Neural cell (in vitro differentiated cells): ENCODE results near the gene PBXIP1. TPM values are rescaled to one million over a fixed set of nuclear protein-coding genes. Genes with fewer than 3 reads are reported as not detected.

Source experiments
- H2AFZ ChIP-seq: fragments of 200-600, 300-800 bp; sonication (generic), shearing (Covaris generic); 2 replicates; pipeline ENCODE4 v1.6.0; 2014; ENCODE audit warnings: low read depth, mild to moderate bottlenecking, antibody characterized with exemption, low read length, moderate library complexity
- H3F3A ChIP-seq: fragments of 200-600 bp; shearing (Covaris generic); 2 replicates; pipeline ENCODE4 v1.6.1; 2016; ENCODE audit warnings: mild to moderate bottlenecking, moderate library complexity, mixed read lengths, antibody characterized with exemption, low read length; ENCODE audit not compliant: insufficient read depth, poor library complexity, severe bottlenecking
- H3K27ac ChIP-seq: fragments of 200-600, 300-800 bp; sonication (generic), shearing (Covaris generic); 2 replicates; pipeline ENCODE4 v1.5.1; 2014; ENCODE audit warnings: mild to moderate bottlenecking, low read length, moderate library complexity
- H3K27me3 ChIP-seq: fragments of 300-800, 200-600 bp; sonication (generic), shearing (Covaris generic); 2 replicates; pipeline ENCODE4 v1.6.0; 2014; ENCODE audit warnings: mild to moderate bottlenecking, low read depth, low read length, moderate library complexity; ENCODE audit not compliant: insufficient read depth
- H3K36me3 ChIP-seq: fragments of 300-800, 200-600 bp; sonication (generic), shearing (Covaris generic); 2 replicates; pipeline ENCODE4 v1.5.1; 2014; ENCODE audit warnings: mild to moderate bottlenecking, antibody characterized with exemption, low read length, moderate library complexity; ENCODE audit not compliant: insufficient read depth
- H3K4me2 ChIP-seq: fragments of 300-800, 200-600 bp; sonication (generic), shearing (Covaris generic); 2 replicates; pipeline ENCODE4 v1.6.0; 2014; ENCODE audit warnings: mild to moderate bottlenecking, low read length
- H3K4me3 ChIP-seq: fragments of 300-800, 200-600 bp; sonication (generic), shearing (Covaris generic); 2 replicates; pipeline ENCODE4 v1.5.1; 2014; ENCODE audit warnings: mild to moderate bottlenecking, low read length, moderate library complexity
- H3K79me2 ChIP-seq: fragments of 200-600 bp; shearing (Covaris generic); replicated peaks from 2 replicates; pipeline ENCODE4 v1.6.0; 2014; ENCODE audit warnings: mild to moderate bottlenecking, low read length, moderate library complexity; ENCODE audit not compliant: insufficient read depth
- H3K9ac ChIP-seq: fragments of 300-800, 200-600 bp; sonication (generic), shearing (Covaris generic); 2 replicates; pipeline ENCODE4 v1.6.1; 2016; ENCODE audit warnings: mild to moderate bottlenecking, low read length, mixed read lengths
- H3K9me2 ChIP-seq: fragments of 200-600 bp; shearing (Covaris generic); 2 replicates; pipeline ENCODE4 v1.6.1; 2016; ENCODE audit warnings: mild to moderate bottlenecking, low read length, mixed read lengths; ENCODE audit not compliant: insufficient read depth
- H3K9me3 ChIP-seq: fragments of 200-600, 300-800 bp; sonication (generic), shearing (Covaris generic); 2 replicates; pipeline ENCODE4 v1.6.1; 2016; ENCODE audit warnings: mild to moderate bottlenecking, mixed run types, low read length, moderate library complexity, mixed read lengths
- H4K20me1 ChIP-seq: fragments of 200-600 bp; shearing (Covaris generic); 2 replicates; pipeline ENCODE4 v1.6.1; 2016; ENCODE audit warnings: mild to moderate bottlenecking, mixed run types; ENCODE audit not compliant: insufficient read depth
- EP300 ChIP-seq: fragments of 450-650 bp; conservative IDR thresholded peaks from 2 replicates; pipeline ENCODE4 v1.6.1; 2014; ENCODE audit warnings: antibody characterized with exemption, mild to moderate bottlenecking, moderate library complexity; ENCODE audit not compliant: poor library complexity, severe bottlenecking
- EZH2 ChIP-seq: fragments of 200-600, 300-800 bp; shearing (Covaris generic), sonication (generic); IDR thresholded peaks from 2 replicates; pipeline ENCODE4 v1.6.1; 2014; ENCODE audit warnings: antibody characterized with exemption, low read length, borderline replicate concordance, mild to moderate bottlenecking; ENCODE audit not compliant: insufficient read depth, poor library complexity, severe bottlenecking
- MXI1 ChIP-seq: fragments of 450-650 bp; conservative IDR thresholded peaks from 2 replicates; pipeline ENCODE4 v1.6.1; 2014; ENCODE audit warnings: antibody characterized with exemption, mild to moderate bottlenecking; ENCODE audit not compliant: poor library complexity, severe bottlenecking
- RAD21 ChIP-seq: fragments of 450-650 bp; conservative IDR thresholded peaks from 2 replicates; pipeline ENCODE4 v1.6.1; 2014; ENCODE audit warnings: antibody characterized with exemption, mild to moderate bottlenecking, moderate library complexity
- REST ChIP-seq: IDR thresholded peaks from 2 replicates; pipeline ENCODE4 v1.6.1; 2012; ENCODE audit warnings: borderline replicate concordance
- SMC3 ChIP-seq: fragments of 450-650 bp; conservative IDR thresholded peaks from 2 replicates; pipeline ENCODE4 v1.6.1; 2014; ENCODE audit warnings: antibody characterized with exemption, mild to moderate bottlenecking, moderate library complexity; ENCODE audit not compliant: poor library complexity
- polyA plus RNA-seq: library from polyadenylated mRNA; depleted of rRNA; stranded (reverse); fragments of >200 nt; gene quantifications from 2 replicates; pipeline ENCODE4 v1.2.3, GENCODE V29; 2014
- TF ChIP-seq, protein P1 (sequence below): fragments of 450-650 bp; IDR thresholded peaks from 2 replicates; pipeline ENCODE4 v1.5.1; 2014; ENCODE audit warnings: antibody characterized with exemption, mild to moderate bottlenecking, moderate library complexity; ENCODE audit not compliant: poor library complexity, severe bottlenecking

Gene PBXIP1
- polyA plus RNA-seq, 1 donor from 2014 or later = 5.4 TPM

DNA sequence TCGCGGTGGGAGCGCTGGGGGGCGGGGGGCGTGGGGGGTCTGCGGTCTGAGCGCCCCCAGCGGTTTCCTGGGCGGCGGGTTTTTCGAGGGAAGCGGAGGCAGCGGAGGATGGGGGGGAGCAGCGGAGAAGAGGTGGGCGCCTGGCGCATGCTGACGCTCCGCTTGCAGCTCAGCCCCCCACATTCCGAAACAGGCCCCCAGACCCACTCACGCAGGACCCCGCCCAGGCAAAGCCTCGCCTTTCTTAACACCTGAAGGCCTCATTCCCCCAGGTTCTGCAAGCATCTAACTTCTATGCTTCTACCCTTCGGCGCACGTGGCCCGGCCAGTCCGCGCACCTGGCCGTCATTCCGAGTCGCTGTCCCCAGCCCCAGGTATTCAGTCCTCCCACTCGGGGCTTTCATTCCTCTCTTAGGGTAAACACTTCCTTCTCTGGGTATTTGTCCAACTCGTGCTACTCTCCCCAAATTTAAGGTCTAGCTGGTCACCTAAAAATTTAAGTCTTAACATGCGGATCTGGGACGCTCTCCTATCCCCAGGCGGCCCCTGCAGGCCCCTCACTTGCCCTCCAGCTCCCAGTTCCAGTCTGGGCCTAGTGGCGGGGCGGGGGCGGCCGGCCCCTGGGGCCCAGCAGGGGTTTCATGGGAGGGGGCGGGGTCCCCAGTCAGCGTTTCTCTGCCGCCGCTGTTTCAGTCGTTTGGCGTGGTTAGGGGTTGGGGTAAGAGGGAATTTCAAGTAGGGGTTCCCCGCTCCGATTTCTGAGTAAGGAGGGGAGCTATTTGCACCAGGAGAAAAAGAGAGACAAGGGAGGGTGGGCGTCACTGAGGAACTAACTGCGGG, 43.9 kb upstream of the PBXIP1 start:
- Histone ChIP-seq H4K20me1 (no peaks in the 10 kb centered on the region), H3K9me2 (no peaks in the 10 kb centered on the region), H3K9me3 (no peaks in the 10 kb centered on the region), H3K4me2 (peak overlapping the region; percentile 27), H3K4me3 (peak overlapping the region; percentile 79), H3K27ac (no peak overlapping the region), H3K9ac (peak overlapping the region; percentile 17), H2AFZ (no peak overlapping the region), H3K36me3 (no peaks in the 10 kb centered on the region), H3K27me3 (peaks cover 9% of the 10 kb centered on the region), H3F3A (peaks cover 3% of the 10 kb centered on the region), H3K79me2 (no peaks in the 10 kb centered on the region)
- no peak for TF ChIP-seq EP300
- TF ChIP-seq MXI1 = peak; percentile 61

- Histone ChIP-seq H3K79me2 (no peaks in the 10 kb centered on the region), H4K20me1 (no peaks in the 10 kb centered on the region), H3K4me3 (peak overlapping the region; percentile 79), H3K9ac (no peak overlapping the region), H2AFZ (no peak overlapping the region), H3K27ac (no peak overlapping the region), H3K9me3 (no peaks in the 10 kb centered on the region), H3K9me2 (no peaks in the 10 kb centered on the region), H3K36me3 (no peaks in the 10 kb centered on the region), H3K4me2 (no peak overlapping the region), H3F3A (peaks cover 3% of the 10 kb centered on the region), H3K27me3 (peaks cover 9% of the 10 kb centered on the region)
- TF ChIP-seq RAD21 (peak; percentile 62), EZH2 (no peak), REST (no peak), EP300 (no peak), SMC3 (peak; percentile 80)
- TF ChIP-seq, protein P1, sequence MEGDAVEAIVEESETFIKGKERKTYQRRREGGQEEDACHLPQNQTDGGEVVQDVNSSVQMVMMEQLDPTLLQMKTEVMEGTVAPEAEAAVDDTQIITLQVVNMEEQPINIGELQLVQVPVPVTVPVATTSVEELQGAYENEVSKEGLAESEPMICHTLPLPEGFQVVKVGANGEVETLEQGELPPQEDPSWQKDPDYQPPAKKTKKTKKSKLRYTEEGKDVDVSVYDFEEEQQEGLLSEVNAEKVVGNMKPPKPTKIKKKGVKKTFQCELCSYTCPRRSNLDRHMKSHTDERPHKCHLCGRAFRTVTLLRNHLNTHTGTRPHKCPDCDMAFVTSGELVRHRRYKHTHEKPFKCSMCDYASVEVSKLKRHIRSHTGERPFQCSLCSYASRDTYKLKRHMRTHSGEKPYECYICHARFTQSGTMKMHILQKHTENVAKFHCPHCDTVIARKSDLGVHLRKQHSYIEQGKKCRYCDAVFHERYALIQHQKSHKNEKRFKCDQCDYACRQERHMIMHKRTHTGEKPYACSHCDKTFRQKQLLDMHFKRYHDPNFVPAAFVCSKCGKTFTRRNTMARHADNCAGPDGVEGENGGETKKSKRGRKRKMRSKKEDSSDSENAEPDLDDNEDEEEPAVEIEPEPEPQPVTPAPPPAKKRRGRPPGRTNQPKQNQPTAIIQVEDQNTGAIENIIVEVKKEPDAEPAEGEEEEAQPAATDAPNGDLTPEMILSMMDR = peak; percentile 87
These were observed 43.1 kb upstream of the PBXIP1 start for GRCh38 chr1:154998818-154999570.
